Spleen (tissue), 7 donors: ENCODE data around the gene SDK2.

Experiments used
- CTCF ChIP-seq, 11 experiments: fragments of 200-600 bp in 7 of 11; fragments of 450-650 bp in 4 of 11; sonication (generic) in 4 of 11; IDR thresholded peaks in 8 of 11; conservative IDR thresholded peaks in 3 of 11; 1 replicate in 7 of 11; 2 replicates in 4 of 11; pipeline versions ENCODE4 v1.4.0 to v1.8.0; 2016 to 2021; ENCODE audit warnings: antibody characterized with exemption in 11 of 11, inconsistent platforms in 4 of 11, mild to moderate bottlenecking in 1 of 11
- POLR2A ChIP-seq, 3 donors: fragments of 450-650 bp; IDR thresholded peaks; one replicate each; pipeline ENCODE4 v1.5.1; 2017; ENCODE audit warnings: antibody characterized with exemption in 3 of 3, mild to moderate bottlenecking in 1 of 3
- donor health status: DM: no; HTN: no; CAD: no; lungs with moderate emphysema.
- donor health status: DM: no; HTN: no; CAD: no.
- donor health status: DM: no; HTN: no; CAD: no.

GRCh38 chr17:73617501-73617900 lies 26.7 kb downstream of the SDK2 start:
- TF ChIP-seq CTCF (IDR thresholded peaks at IDR 0.05 in 8 of 11, conservative IDR thresholded peaks at IDR 0.05 in 3 of 11) (no peak), POLR2A (IDR thresholded peaks at IDR 0.05) (no peak)
